ENCODE results near the gene ARRDC5.

DNA sequence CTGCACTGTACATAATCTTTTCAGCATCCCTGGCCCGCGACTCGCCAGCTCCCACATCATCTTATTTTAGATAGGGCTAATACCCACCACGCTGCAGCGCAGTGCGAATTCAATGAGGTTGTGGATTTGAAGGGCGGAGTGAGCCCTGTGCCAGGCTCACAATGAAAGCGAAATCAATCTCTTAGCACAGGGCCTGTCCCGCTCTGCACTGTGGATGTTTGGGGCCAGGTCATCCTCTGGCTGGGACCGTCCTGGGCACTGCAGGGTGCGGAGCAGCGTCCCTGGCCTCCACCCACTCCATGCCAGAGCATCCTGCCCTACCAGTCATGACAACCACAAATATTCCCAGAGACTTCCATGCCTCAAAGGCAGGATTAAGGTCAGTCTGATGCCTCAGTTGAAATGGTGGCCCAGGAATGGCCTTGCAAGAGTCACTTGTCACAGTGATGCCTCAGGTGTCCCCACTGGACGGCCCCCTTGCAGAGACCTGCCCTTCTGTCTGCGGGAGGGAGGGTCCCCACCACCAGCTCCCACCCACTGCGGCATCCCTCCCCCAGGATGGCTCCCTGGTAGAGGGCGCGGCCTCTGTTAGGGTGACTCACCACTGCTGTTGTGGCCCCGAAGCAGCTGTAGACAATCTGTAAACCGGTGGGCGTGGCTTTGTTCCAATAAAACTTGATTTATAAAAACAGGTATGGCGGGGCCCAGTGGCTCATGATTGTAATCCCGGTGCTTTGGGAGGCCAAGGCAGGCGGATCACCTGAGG is 12.2 kb upstream of the ARRDC5 start:
- TF ChIP-seq, protein P1, sequence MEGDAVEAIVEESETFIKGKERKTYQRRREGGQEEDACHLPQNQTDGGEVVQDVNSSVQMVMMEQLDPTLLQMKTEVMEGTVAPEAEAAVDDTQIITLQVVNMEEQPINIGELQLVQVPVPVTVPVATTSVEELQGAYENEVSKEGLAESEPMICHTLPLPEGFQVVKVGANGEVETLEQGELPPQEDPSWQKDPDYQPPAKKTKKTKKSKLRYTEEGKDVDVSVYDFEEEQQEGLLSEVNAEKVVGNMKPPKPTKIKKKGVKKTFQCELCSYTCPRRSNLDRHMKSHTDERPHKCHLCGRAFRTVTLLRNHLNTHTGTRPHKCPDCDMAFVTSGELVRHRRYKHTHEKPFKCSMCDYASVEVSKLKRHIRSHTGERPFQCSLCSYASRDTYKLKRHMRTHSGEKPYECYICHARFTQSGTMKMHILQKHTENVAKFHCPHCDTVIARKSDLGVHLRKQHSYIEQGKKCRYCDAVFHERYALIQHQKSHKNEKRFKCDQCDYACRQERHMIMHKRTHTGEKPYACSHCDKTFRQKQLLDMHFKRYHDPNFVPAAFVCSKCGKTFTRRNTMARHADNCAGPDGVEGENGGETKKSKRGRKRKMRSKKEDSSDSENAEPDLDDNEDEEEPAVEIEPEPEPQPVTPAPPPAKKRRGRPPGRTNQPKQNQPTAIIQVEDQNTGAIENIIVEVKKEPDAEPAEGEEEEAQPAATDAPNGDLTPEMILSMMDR (conservative IDR thresholded peaks at IDR 0.05 in 1 of 2, IDR thresholded peaks at IDR 0.05 in 1 of 2; ENCODE audit: low read depth in 1 of 2, low read length in 2 of 2): no peak
- no peak for TF ChIP-seq EZH2 (IDR thresholded peaks at IDR 0.05; ENCODE audit: low read length, missing control alignments)
